DND-41 (cell line): ENCODE measurements around the gene HLF.

Experiments
- EZH2 ChIP-seq: IDR thresholded peaks from 3 replicates; pipeline ENCODE4 v1.6.1; 2012; ENCODE audit warnings: borderline replicate concordance, low read depth, mild to moderate bottlenecking, moderate library complexity, low read length, inconsistent platforms; ENCODE audit not compliant: severe bottlenecking
- TF ChIP-seq, protein P1 (sequence below): IDR thresholded peaks from 2 replicates; pipeline ENCODE4 v1.5.1; 2012; ENCODE audit warnings: borderline replicate concordance, low read length, moderate library complexity, mild to moderate bottlenecking; ENCODE audit not compliant: poor library complexity, severe bottlenecking; ENCODE audit errors: extremely low read depth

DNA sequence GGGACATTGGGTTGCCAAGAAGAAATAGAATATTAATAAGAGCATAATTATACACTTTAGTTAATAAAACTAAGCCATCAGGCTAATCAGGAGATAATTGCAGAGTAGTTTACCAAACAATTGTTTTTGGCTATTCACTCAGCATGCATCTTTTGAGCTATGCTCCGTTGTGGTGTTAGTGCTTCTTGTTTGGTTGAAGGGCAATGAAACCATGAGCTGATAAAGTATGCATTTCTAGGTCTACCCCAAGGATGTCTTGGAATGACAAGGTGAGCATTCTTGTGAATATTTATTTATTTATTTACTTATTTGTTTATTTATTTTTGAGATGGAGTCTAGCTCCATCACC, 6.4 kb downstream of the HLF start:
- TF ChIP-seq, protein P1, sequence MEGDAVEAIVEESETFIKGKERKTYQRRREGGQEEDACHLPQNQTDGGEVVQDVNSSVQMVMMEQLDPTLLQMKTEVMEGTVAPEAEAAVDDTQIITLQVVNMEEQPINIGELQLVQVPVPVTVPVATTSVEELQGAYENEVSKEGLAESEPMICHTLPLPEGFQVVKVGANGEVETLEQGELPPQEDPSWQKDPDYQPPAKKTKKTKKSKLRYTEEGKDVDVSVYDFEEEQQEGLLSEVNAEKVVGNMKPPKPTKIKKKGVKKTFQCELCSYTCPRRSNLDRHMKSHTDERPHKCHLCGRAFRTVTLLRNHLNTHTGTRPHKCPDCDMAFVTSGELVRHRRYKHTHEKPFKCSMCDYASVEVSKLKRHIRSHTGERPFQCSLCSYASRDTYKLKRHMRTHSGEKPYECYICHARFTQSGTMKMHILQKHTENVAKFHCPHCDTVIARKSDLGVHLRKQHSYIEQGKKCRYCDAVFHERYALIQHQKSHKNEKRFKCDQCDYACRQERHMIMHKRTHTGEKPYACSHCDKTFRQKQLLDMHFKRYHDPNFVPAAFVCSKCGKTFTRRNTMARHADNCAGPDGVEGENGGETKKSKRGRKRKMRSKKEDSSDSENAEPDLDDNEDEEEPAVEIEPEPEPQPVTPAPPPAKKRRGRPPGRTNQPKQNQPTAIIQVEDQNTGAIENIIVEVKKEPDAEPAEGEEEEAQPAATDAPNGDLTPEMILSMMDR: no peak
- TF ChIP-seq EZH2: no peak
